ENCODE measurements around the gene SDCCAG8.
A peak's percentile ranks its signal among the peaks of the same experiment; 100 is the strongest.

SDCCAG8 gene

DNA sequence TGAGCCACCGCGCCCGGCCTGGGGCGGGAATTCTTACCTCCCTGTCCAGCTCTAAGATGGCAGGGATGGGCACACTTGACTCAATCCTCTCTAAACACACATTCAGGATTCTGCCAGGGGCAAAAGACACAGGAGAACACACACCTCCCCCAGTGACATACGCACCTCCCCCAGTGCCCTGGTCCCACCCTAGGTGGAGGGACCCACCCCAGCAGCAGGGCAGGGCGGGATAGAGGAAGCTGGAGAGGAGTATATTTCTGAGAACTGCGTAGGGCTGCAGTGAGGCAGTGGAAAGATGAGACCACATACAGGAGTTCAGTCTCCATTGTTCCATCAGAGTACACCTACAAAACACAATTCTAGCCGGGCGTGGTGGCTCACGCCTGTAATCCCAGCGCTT lies 92.5 kb downstream of the SDCCAG8 start:
- ATAC-seq: no peak
- no peaks in the 10 kb centered on the region for H3K9me3 Mint-ChIP-seq
- DNase-seq: no peak
- H3K4me1 Mint-ChIP-seq: peaks cover 2% of the 10 kb centered on the region
- no peaks in the 10 kb centered on the region for H3K27me3 Mint-ChIP-seq
- H3K36me3 Mint-ChIP-seq (ENCODE audit: low read depth): peaks cover 24% of the 10 kb centered on the region
- H3K4me3 Mint-ChIP-seq: no peak overlapping the region
- no peak overlapping the region for H3K27ac Mint-ChIP-seq

DNA sequence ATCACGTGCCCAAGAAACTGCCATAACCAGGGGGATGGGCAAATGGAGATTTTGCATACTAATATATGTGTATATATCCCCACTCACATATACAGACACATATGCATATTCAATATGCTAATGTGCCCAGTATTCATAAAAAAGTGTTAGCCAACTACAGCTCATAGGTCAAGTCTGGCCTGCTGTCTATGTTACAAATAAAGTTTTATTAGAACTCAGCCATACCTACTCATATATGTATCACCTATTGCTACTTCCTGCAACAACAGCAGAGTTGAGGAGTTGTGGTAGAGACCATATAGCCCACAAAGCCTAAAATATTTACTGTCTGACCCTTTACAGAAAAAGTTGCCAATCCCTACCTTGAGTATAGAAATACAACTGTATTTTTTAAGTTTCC lies 93.3 kb downstream of the SDCCAG8 start:
- Mint-ChIP-seq H3K36me3 (ENCODE audit: low read depth) (peaks cover 22% of the 10 kb centered on the region), H3K4me3 (no peak overlapping the region)
- no peak for ATAC-seq

DNA sequence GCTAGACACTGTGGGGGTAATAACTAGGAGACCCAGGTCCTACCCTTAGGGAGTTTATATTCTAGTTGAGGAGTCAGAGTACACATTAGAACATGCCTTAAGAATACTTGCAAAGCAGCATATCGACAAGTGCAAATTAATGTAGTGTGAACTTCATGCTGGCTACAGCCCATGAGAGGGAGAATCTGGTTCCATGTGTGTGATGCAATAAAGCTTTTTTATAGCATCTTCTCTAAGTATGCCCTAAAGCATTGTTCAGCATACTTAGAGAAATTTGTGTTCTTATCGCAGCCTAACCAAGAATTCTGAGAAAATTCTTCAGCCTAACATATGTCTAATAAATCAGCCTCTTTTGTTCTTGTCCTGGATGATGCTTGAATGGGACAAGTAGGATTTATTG lies 95.5 kb downstream of the SDCCAG8 start:
- DNase-seq (no peak), ATAC-seq (no peak)
- Mint-ChIP-seq H3K4me3 (no peak overlapping the region), H3K4me1 (peaks cover 16% of the 10 kb centered on the region), H3K27ac (no peak overlapping the region), H3K27me3 (no peaks in the 10 kb centered on the region), H3K36me3 (ENCODE audit: low read depth) (peaks cover 18% of the 10 kb centered on the region), H3K9me3 (no peaks in the 10 kb centered on the region)

More for the DNA sequence above, 93.3 kb downstream of the SDCCAG8 start:
- Mint-ChIP-seq H3K27me3 (no peaks in the 10 kb centered on the region), H3K27ac (no peak overlapping the region), H3K4me1 (peaks cover 8% of the 10 kb centered on the region), H3K9me3 (no peaks in the 10 kb centered on the region)
- no peak for DNase-seq

DNA sequence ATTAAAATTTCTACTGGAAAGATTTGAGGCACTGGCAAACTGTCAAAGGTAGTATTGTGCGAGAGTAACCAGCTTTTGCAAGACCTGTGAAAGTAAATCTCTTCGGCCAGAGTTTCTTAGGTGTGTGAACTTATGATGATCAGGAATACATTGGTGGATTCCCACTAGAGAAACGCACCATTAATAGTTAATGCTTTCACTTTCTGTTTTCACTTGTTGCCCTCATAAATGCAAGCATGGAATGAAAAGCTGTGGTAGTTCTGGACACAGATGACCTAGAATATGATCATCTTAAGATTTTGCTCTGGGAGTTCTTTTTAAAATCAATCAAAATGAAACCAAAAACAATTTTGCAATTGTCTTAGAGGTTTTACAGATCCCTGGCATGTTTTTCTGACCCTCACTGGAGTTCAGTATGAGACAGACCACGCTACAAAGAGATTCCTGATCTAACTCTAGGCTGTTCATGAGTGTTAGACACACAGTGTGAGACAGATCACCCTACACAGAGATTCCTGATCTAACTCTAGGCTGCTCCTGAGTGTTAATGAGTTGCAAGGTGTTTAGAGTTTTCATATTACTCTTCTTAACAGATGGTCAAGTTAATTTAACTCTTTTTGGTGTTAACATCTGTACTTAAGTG lies 98.8 kb downstream of the SDCCAG8 start:
- H3K4me3 Mint-ChIP-seq: peak overlapping the region; percentile 35
- no peak overlapping the region for H3K27ac Mint-ChIP-seq
- ATAC-seq: no peak
- no peak for DNase-seq
- no peaks in the 10 kb centered on the region for H3K27me3 Mint-ChIP-seq
- H3K4me1 Mint-ChIP-seq: peaks cover 16% of the 10 kb centered on the region
- H3K36me3 Mint-ChIP-seq (ENCODE audit: low read depth): peaks cover 9% of the 10 kb centered on the region
- no peaks in the 10 kb centered on the region for H3K9me3 Mint-ChIP-seq

DNA sequence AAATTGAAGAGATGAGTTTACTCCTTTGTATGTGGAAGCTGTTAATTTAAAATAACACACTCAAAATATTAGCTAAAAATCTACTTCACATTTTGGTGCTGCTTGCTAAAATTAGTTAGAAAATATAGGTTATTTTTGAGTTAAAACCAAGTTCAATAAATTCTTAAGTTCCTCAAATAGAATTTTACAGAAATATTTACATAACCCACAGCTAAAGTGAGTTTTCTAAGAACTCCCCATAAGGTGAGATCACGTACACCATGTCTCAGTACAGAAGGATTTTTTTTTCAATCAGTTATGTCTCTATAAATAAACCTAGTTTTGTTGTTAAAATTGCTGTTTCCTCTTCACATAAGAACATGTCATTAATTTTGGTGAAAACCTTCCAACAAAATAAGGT lies 108.0 kb downstream of the SDCCAG8 start:
- Mint-ChIP-seq H3K27ac (no peak overlapping the region), H3K4me3 (no peak overlapping the region), H3K36me3 (ENCODE audit: low read depth) (peaks cover 14% of the 10 kb centered on the region), H3K4me1 (no peaks in the 10 kb centered on the region), H3K9me3 (no peaks in the 10 kb centered on the region), H3K27me3 (no peaks in the 10 kb centered on the region)
- DNase-seq: no peak
- no peak for ATAC-seq

DNA sequence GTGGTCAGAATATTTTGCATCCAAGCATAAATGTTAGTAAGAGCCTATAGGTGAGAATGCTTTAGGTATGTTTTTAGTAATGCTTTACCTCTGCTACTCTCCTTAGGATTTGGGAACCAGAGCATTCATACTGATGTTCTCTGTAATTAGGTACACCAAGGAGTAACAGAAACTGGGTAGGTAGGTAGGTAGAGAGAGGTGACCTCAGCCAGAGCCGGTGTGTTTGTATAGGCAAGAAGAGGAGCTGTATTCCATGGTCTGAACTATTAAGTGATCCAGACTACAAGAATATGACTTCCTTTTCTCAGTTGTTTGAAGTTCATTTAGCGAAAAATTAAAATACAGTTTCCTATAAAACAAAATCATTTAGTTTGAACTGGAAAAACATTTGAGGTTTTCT lies 108.5 kb downstream of the SDCCAG8 start:
- Mint-ChIP-seq H3K27ac (no peak overlapping the region), H3K27me3 (no peaks in the 10 kb centered on the region), H3K4me3 (no peak overlapping the region), H3K36me3 (ENCODE audit: low read depth) (peaks cover 16% of the 10 kb centered on the region), H3K4me1 (no peaks in the 10 kb centered on the region), H3K9me3 (no peaks in the 10 kb centered on the region)
- ATAC-seq (no peak), DNase-seq (no peak)

DNA sequence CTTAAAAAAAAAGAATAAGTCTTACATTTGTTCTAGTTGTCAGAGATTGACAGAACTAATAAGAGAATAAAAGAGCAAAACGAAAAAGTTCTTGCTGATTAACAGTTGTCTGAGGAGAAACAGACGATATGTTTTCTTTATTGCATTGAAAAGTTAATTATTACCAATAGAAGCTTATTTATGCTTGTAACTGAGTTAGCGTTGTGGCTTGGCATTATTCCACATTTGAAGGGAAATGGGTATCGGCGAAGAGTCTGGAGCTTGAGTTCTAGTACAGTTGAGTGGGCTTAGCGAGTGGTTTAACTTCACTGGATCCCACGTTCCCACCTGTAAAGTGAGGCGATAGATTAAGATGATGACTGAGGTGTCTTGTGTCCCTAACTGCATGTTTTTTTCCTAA lies 109.0 kb downstream of the SDCCAG8 start:
- H3K9me3 Mint-ChIP-seq: no peaks in the 10 kb centered on the region

DNA sequence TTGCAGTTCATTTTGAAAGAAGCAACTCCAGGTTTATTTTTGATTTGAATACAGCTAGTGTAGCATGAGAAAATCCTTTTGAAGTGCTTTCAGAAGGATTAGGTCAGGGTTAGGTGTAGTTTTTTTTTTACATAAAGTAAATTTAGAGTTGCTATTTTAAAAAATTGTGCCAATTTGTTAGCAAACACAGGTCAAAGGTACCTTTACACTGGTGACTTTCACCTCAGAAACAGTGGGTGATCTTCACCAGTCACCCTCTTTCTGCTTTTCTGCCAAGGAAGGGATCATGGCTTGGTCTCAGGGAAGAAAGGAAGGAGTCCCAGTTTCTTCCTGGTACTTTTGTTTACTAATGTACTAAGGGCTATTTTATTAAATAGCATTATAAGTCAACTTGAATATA lies 111.5 kb downstream of the SDCCAG8 start:
- no peak overlapping the region for H3K4me3 Mint-ChIP-seq
- peaks cover 4% of the 10 kb centered on the region for H3K9me3 Mint-ChIP-seq
- ATAC-seq (no peak), DNase-seq (no peak)
- H3K36me3 Mint-ChIP-seq (ENCODE audit: low read depth): peaks cover 15% of the 10 kb centered on the region
- H3K27ac Mint-ChIP-seq: no peak overlapping the region
- no peaks in the 10 kb centered on the region for H3K4me1 Mint-ChIP-seq
- no peaks in the 10 kb centered on the region for H3K27me3 Mint-ChIP-seq

More for the DNA sequence above, 109.0 kb downstream of the SDCCAG8 start:
- DNase-seq (no peak), ATAC-seq (no peak)
- Mint-ChIP-seq H3K4me1 (no peaks in the 10 kb centered on the region), H3K36me3 (ENCODE audit: low read depth) (peaks cover 19% of the 10 kb centered on the region), H3K27ac (no peak overlapping the region), H3K4me3 (no peak overlapping the region), H3K27me3 (no peaks in the 10 kb centered on the region)

DNA sequence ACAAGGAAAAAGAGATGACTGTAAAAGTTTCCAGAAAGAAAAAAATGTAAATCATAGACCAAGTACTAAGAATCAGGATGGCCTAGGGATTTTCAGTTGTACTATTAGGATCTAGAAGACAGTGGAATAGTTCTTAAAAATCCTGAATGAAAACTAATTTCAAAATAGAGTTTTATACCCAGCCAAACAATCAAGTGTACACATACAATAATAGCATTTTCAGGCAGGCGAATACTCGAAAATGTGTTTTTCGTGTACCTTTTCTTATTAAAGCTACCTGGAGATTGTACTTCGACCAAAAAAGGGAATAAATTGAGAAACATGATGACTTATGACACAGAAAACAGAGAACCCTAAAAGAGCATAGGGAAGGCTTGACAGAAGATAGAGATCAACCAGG lies 118.6 kb downstream of the SDCCAG8 start:
- Mint-ChIP-seq H3K4me1 (no peaks in the 10 kb centered on the region), H3K27ac (no peak overlapping the region), H3K4me3 (no peak overlapping the region), H3K9me3 (peaks cover 21% of the 10 kb centered on the region), H3K36me3 (ENCODE audit: low read depth) (peaks cover 26% of the 10 kb centered on the region), H3K27me3 (no peaks in the 10 kb centered on the region)
- no peak for ATAC-seq
- DNase-seq: no peak

DNA sequence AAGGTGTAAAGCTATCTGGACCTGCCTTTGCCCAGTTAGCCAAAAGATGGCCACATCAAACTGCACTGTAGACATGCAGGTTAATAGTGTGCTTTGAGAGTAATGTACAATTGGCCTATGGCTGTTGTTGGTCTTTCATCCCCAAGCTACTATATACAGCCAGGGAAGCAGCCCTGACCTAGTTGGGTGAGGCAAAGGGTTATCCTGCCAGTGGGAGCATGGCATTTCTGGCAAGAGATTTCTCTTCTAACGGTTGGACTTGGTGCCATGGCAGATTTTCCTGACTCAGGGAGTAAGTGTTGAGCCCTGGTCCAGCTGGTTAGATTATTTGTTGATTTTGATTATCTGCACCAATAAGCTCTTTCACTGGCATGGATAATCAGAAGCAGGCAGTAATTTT lies 119.8 kb downstream of the SDCCAG8 start:
- Mint-ChIP-seq H3K4me3 (no peak overlapping the region), H3K36me3 (ENCODE audit: low read depth) (peaks cover 26% of the 10 kb centered on the region), H3K27ac (no peak overlapping the region), H3K27me3 (no peaks in the 10 kb centered on the region), H3K9me3 (peaks cover 21% of the 10 kb centered on the region), H3K4me1 (no peaks in the 10 kb centered on the region)
- ATAC-seq (no peak), DNase-seq (no peak)

DNA sequence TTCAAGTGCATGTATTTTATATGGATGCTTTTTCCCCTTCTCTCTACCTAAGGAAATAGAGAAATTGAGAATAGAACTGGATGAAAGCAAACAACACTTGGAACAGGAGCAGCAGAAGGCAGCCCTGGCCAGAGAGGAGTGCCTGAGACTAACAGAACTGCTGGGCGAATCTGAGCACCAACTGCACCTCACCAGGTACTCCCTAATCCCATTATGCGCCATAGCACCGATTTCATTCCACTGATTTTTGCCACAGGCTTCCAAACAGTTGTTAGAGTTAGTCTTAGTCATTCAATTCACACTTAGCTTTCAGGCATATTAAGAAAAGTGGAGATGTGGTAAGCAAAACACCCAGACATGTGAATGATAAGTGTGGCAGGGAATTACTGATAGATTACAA lies 122.8 kb downstream of the SDCCAG8 start:
- Mint-ChIP-seq H3K36me3 (ENCODE audit: low read depth) (peaks cover 26% of the 10 kb centered on the region), H3K27ac (no peak overlapping the region), H3K27me3 (no peaks in the 10 kb centered on the region), H3K4me3 (no peak overlapping the region), H3K9me3 (peaks cover 9% of the 10 kb centered on the region), H3K4me1 (no peaks in the 10 kb centered on the region)
- DNase-seq: no peak
- no peak for ATAC-seq

DNA sequence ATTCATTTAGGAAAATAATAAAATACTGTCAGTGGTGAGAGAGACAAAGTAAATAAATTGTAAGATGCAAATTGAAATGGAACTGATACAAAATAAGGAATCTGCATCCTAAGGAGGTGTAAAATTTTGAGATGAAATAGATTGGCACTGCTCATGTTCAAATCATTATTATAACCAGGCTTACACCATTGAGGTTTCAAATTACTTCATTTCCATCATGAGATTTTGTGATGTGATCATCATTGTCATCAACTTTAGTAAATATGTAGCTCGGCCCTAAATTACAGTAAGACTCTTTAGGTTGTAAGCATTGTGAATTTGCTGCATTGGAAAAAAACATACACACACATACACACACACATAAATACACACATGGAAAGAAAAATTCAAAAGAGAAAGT lies 123.4 kb downstream of the SDCCAG8 start:
- H3K4me3 Mint-ChIP-seq: no peak overlapping the region
- no peaks in the 10 kb centered on the region for H3K4me1 Mint-ChIP-seq
- peaks cover 25% of the 10 kb centered on the region for H3K36me3 Mint-ChIP-seq (ENCODE audit: low read depth)
- peaks cover 4% of the 10 kb centered on the region for H3K9me3 Mint-ChIP-seq
- no peak overlapping the region for H3K27ac Mint-ChIP-seq
- no peak for ATAC-seq
- no peaks in the 10 kb centered on the region for H3K27me3 Mint-ChIP-seq
- DNase-seq: no peak

DNA sequence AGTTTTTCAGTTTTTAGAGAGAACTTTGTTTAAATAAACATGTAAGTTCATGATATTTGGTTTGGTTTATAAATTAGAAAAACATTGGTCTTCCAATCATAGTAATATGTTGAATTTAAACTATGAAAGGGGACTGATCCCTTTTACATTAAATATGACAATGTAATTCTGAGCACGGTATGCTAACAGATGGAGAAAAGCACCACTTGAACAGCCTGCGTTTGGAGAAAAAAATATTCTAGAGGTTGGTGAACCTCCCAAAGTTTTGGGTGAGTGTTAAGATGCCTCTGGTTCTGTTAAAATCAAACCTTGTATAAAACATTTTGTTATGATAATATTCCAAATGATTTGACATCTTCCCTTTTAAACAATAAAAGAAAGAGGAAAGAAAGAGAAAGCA lies 123.9 kb downstream of the SDCCAG8 start:
- Mint-ChIP-seq H3K4me3 (no peak overlapping the region), H3K27me3 (no peaks in the 10 kb centered on the region), H3K27ac (no peak overlapping the region), H3K9me3 (no peaks in the 10 kb centered on the region), H3K4me1 (no peaks in the 10 kb centered on the region), H3K36me3 (ENCODE audit: low read depth) (peaks cover 25% of the 10 kb centered on the region)
- DNase-seq: no peak
- ATAC-seq: no peak

DNA sequence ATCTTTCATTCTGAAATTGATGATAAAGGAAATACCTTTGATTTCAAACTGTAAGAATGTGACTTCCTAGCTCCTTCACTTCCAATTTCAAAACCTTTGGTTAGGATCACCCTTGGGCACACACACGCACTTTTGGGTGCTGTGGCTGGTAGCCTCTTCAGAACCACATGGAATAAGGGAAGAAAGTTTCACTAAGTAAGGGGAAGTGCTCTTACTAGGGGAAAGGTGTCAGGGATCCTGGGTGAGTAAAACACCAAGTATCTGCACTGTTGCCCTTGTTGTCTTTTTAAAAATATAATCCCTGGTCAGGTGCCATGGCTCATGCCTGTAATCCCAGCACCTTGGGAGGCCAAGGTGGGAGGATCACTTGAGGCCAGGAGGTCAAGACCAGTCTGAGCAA lies 132.4 kb downstream of the SDCCAG8 start:
- Mint-ChIP-seq H3K9me3 (no peaks in the 10 kb centered on the region), H3K36me3 (ENCODE audit: low read depth) (peaks cover 6% of the 10 kb centered on the region), H3K4me1 (peaks cover 5% of the 10 kb centered on the region), H3K4me3 (no peak overlapping the region), H3K27me3 (no peaks in the 10 kb centered on the region), H3K27ac (no peak overlapping the region)
- DNase-seq (no peak), ATAC-seq (no peak)

DNA sequence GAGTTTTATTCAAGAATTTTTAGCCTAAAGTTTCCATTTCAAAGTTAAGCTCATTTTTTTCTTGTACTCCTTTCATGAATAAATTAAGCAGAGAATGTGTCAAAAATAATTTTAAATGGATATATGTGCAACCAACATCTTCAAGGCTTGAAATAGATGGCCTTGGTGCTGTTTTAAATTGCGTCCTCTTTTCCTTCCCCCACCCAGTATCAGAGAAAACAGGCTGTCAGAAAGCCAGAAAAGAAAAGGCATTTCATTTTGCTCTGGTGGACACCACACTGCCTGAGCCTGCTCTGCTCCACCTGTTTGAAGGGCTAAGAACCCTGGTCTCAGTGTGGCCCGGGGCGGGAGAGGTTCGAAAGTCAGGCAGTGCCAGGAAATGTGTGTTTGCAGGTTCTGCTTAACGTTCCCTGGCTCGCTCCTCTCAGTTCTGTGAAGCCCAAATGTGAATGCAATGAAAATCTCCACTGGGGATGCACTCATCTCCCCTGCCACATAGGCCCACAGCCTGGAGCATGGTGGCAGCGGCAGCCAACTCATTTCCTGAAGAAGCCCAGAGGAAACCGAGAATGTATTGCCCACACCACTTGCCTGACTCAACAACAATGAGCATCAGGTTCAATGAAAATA lies 134.4 kb downstream of the SDCCAG8 start:
- no peaks in the 10 kb centered on the region for H3K27me3 Mint-ChIP-seq
- ATAC-seq: peak; percentile 63

DNA sequence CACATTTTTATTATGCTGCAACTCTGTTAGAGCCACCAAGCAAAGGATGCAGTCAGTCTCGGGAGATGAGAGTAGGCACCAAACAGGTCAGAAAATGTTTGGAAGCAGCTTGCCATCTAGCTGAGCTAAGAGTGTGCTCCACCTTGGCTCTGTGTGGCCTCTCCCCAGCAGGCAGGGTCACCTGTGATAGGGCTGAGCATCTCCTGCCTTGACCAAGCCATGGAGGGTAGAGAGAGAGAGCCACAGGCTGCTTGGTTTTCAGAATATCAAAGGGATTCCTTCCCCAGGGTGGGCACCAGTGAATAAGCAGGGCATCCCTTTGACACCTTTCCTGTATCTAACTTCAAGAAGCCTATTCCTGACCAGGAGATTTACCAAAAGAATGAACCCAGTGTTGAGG lies 135.5 kb downstream of the SDCCAG8 start:
- no peak overlapping the region for H3K27ac Mint-ChIP-seq

More for the DNA sequence above, 134.4 kb downstream of the SDCCAG8 start:
- no peak for DNase-seq
- peaks cover 5% of the 10 kb centered on the region for H3K4me1 Mint-ChIP-seq
- H3K4me3 Mint-ChIP-seq: no peak overlapping the region
- H3K27ac Mint-ChIP-seq: no peak overlapping the region
- H3K9me3 Mint-ChIP-seq: no peaks in the 10 kb centered on the region
- no peaks in the 10 kb centered on the region for H3K36me3 Mint-ChIP-seq (ENCODE audit: low read depth)

More for the DNA sequence above, 135.5 kb downstream of the SDCCAG8 start:
- Mint-ChIP-seq H3K36me3 (ENCODE audit: low read depth) (no peaks in the 10 kb centered on the region), H3K4me3 (no peak overlapping the region), H3K4me1 (peaks cover 5% of the 10 kb centered on the region), H3K9me3 (no peaks in the 10 kb centered on the region), H3K27me3 (no peaks in the 10 kb centered on the region)
- no peak for DNase-seq
- ATAC-seq: no peak

All from activated naive CD8-positive, alpha-beta T cell treated with anti-CD3 and anti-CD28 coated beads, Interleukin-2, amount 50 U/mL, for 24 hours (primary cell).